ENCODE measurements around the gene NHERF2.
"Not testable (repeated sequence)": the region's sequence is repeated elsewhere in the genome, so short reads cannot be mapped to it uniquely, and the experiment has no call there.

Gene NHERF2

GRCh38 chr16:2031081-2031577 lies 4.4 kb downstream of the NHERF2 start:
- H3K9me3 Mint-ChIP-seq: no peaks in the 10 kb centered on the region
- H3K27me3 Mint-ChIP-seq (ENCODE audit: low read depth): peaks cover 3% of the 10 kb centered on the region
- H3K4me3 Mint-ChIP-seq: no peak overlapping the region
- H3K27ac Mint-ChIP-seq: peak overlapping the region in 1 of 3 experiments; percentile 27
- peaks cover 4% of the 10 kb centered on the region for H3K36me3 Mint-ChIP-seq (ENCODE audit: low read depth)
- TF ChIP-seq CTCF (IDR thresholded peaks at IDR 0.05; ENCODE audit: unreplicated experiment in 3 of 3): no peak
- H3K4me1 Mint-ChIP-seq: peaks cover 18% of the 10 kb centered on the region

GRCh38 chr16:2032285-2033056 lies 5.8 kb downstream of the NHERF2 start:
- H3K4me3 Mint-ChIP-seq: peak overlapping the region in 2 of 3 experiments; percentile 3 to 6
- no peak for TF ChIP-seq CTCF (IDR thresholded peaks at IDR 0.05; ENCODE audit: unreplicated experiment in 3 of 3)
- H3K36me3 Mint-ChIP-seq (ENCODE audit: low read depth): peaks cover 4% of the 10 kb centered on the region
- H3K9me3 Mint-ChIP-seq: no peaks in the 10 kb centered on the region
- peaks cover 3% of the 10 kb centered on the region for H3K27me3 Mint-ChIP-seq (ENCODE audit: low read depth)
- peak overlapping the region; percentile 80 to 90 (median 81) for H3K27ac Mint-ChIP-seq
- H3K4me1 Mint-ChIP-seq: peaks cover 19% of the 10 kb centered on the region

- peak overlapping the region; percentile 86 to 93 (median 91) for H3K27ac Mint-ChIP-seq
- peak overlapping the region; percentile 35 to 56 (median 45) for H3K4me3 Mint-ChIP-seq
- no peak for TF ChIP-seq CTCF (IDR thresholded peaks at IDR 0.05; ENCODE audit: unreplicated experiment in 3 of 3)
- H3K4me1 Mint-ChIP-seq: peaks cover 23% of the 10 kb centered on the region
- H3K27me3 Mint-ChIP-seq (ENCODE audit: low read depth): peaks cover 3% of the 10 kb centered on the region
- no peaks in the 10 kb centered on the region for H3K9me3 Mint-ChIP-seq
- H3K36me3 Mint-ChIP-seq (ENCODE audit: low read depth): peaks cover 4% of the 10 kb centered on the region
These were observed 6.6 kb downstream of the NHERF2 start for GRCh38 chr16:2033057-2033908.

GRCh38 chr16:2033909-2034695 lies 7.4 kb downstream of the NHERF2 start:
- H3K9me3 Mint-ChIP-seq; H3K27me3 Mint-ChIP-seq (ENCODE audit: low read depth); H3K36me3 Mint-ChIP-seq (ENCODE audit: low read depth): not testable (repeated sequence)
- Mint-ChIP-seq H3K27ac (peak overlapping the region; percentile 86 to 93 (median 91)), H3K4me1 (peaks cover 29% of the 10 kb centered on the region), H3K4me3 (peak overlapping the region; percentile 35 to 56 (median 45))

- H3K9me3 Mint-ChIP-seq: no peaks in the 10 kb centered on the region
- H3K27me3 Mint-ChIP-seq (ENCODE audit: low read depth): peaks cover 3% of the 10 kb centered on the region
- H3K4me3 Mint-ChIP-seq: peak overlapping the region in 2 of 3 experiments; percentile 15 to 32
- no peak for TF ChIP-seq CTCF (IDR thresholded peaks at IDR 0.05; ENCODE audit: unreplicated experiment in 3 of 3)
- H3K27ac Mint-ChIP-seq: peak overlapping the region; percentile 78 to 100 (median 94)
- peaks cover 32% of the 10 kb centered on the region for H3K4me1 Mint-ChIP-seq
- H3K36me3 Mint-ChIP-seq (ENCODE audit: low read depth): no peaks in the 10 kb centered on the region
These were observed 8.2 kb downstream of the NHERF2 start for GRCh38 chr16:2034696-2035430.
